Right cardiac atrium (tissue), 5 donors: ENCODE measurements around the gene CHRNE. TPM values are rescaled to one million over a fixed set of nuclear protein-coding genes. Genes with fewer than 3 reads are reported as not detected.
A peak's percentile ranks its signal among the peaks of the same experiment; 100 is the strongest.

Experiments
- ATAC-seq, 2 donors: fragments of 200-7000 bp; cut with Tn5 transposase; one replicate each; pipeline versions ENCODE4 v1.8.0 to v1.9.1; 2020; ENCODE audit warnings: moderate library complexity in 2 of 2, mild to moderate bottlenecking in 1 of 2
- DNase-seq, 3 donors: peaks; one replicate each; pipeline ENCODE4 v3.0.0-alpha.2; 2020
- H3K27ac ChIP-seq: one replicate; pipeline ENCODE4 v1.5.1; 2013; ENCODE audit warnings: mild to moderate bottlenecking, low read length, control low read depth, moderate library complexity
- H3K27me3 ChIP-seq: one replicate; pipeline ENCODE4 v1.6.1; 2013; ENCODE audit not compliant: control insufficient read depth, insufficient read depth
- H3K4me1 ChIP-seq: one replicate; pipeline ENCODE4 v1.6.1; 2013; ENCODE audit warnings: low read length; ENCODE audit not compliant: control insufficient read depth, insufficient read depth
- H3K4me3 ChIP-seq: one replicate; pipeline ENCODE4 v1.5.1; 2013; ENCODE audit warnings: low read length, control low read depth
- H3K9me3 ChIP-seq: one replicate; pipeline ENCODE4 v1.6.1; 2013; ENCODE audit warnings: low read length; ENCODE audit not compliant: control insufficient read depth
- WGBS: extraction: QIAGEN DNeasy Blood & Tissue Kit; methylation state at CpG from one replicate; pipeline ENCODE4 v1.1.7; 2013; 5-methylcytosine and 5-hydroxymethylcytosine counted together
- intact Hi-C, 4 donors: fragments of 100-400 bp; cut with DNase I; formaldehyde crosslinking; loops; one replicate each; pipeline versions ENCODE4 v1.11.0 to v1.14.0; 2022 to 2023
- polyA plus RNA-seq: library from polyadenylated mRNA; stranded (reverse); fragments of 200-250 nt; gene quantifications from one replicate; pipeline ENCODE4 v1.2.3, GENCODE V29; 2013
- total RNA-seq, 4 donors: library from RNA; stranded (reverse); fragmentation: NEBNext Ultra II Directional; extraction: Animal tissue kit (Norgen Biotek cat#: 25700); gene quantifications; one replicate each; pipeline ENCODE4 v1.2.1, GENCODE V29; 2021
- donor health status: healthy with polysubstance abuse.
- donor health status: DM: no; HTN: yes; CAD: no.
- donor health status: DM: no; HTN: no; CAD: no.
- donor health status: DM: no; HTN: yes; CAD: no; lungs with severe emphysema.
- donor health status: DM: yes; HTN: yes; CAD: no.

The CHRNE gene
- total and polyA plus RNA-seq, 5 donors = 57.6 to 106 (median 66.7) TPM

DNA sequence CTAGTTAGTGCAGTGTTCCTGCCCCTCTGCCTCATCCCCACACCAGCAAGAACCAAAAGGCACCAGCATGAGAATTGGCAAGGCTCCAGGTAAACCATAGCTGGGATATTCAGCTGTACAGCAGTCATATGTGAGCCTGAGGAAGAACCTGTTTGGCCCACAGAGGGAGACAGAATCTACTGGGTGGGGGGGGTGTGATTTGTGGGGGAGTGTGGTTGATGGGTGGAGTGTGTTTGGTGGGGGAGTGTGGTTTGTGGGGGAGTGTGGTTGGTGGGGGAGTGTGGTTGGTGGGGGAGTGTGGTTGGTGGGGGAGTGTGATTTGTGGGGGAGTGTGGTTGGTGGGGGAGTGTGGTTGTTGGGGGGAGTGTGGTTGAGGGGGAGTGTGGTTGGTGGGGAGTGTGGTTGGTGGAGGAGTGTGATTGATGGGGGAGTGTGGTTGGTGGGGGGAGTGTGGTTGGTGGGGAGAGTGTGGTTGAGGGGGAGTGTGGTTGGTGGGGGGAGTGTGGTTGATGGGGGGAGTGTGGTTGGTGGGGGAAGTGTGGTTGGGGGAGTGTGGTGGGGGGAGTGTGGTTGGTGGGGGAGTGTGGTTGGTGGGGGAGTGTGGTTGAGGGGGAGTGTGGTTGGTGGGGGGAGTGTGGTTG, 50.2 kb downstream of the CHRNE start:
- Histone ChIP-seq H3K4me3 (no peak overlapping the region), H3K4me1 (peaks cover 10% of the 10 kb centered on the region), H3K27me3 (no peaks in the 10 kb centered on the region), H3K27ac (no peak overlapping the region), H3K9me3 (no peaks in the 10 kb centered on the region)
- intact Hi-C loops = no loop called here
- ATAC-seq = no peak
- no peak for DNase-seq

DNA sequence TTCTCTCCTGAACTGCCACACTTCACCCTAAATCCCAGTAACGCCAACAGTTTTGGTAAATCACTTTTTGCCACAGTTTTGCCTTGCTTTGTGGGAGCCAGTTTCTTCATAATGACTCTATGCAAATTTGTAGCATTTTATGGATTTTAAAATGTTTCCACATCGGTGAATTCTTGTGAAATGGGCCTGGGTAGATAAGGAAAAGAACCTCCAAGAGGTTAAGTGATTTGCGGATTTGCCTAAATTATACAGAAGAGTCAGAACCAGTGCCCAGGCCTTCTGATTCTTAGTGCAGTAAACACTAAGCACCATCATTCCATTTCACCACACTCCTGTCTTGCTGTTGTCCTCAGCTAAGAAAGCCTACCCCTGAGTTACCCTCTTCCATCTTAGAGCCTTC, 51.8 kb downstream of the CHRNE start:
- intact Hi-C loops = no loop called here
- no peak for DNase-seq
- Histone ChIP-seq H3K27me3 (no peaks in the 10 kb centered on the region), H3K27ac (no peak overlapping the region), H3K4me3 (no peak overlapping the region), H3K9me3 (no peaks in the 10 kb centered on the region), H3K4me1 (peaks cover 2% of the 10 kb centered on the region)
- 87% methylated on average over 3 of the region's 3 CpGs for WGBS
- ATAC-seq = no peak

DNA sequence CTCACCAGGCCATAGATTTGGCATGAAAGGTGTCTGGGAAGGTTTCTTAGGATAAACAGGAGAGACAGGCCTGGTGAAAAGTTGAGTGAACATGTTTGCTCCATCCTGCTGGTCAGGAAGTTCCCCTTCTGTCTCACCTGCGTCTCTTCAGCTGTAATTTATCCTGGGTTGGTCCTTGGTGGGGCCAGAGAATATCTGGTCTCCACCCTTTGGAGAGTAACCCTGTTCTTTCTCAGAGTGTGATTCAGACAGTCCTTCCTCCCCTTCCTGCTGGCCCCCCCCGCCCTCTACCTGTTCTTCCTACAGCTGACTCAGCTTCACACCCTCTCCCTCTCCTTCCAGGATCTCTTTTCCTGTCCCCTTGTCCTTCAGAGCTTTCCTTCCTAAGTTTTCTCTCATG, 52.7 kb downstream of the CHRNE start:
- H3K9me3 ChIP-seq = no peaks in the 10 kb centered on the region
- no peak for ATAC-seq
- no peak overlapping the region for H3K27ac ChIP-seq
- intact Hi-C loops = no loop called here
- peaks cover 2% of the 10 kb centered on the region for H3K4me1 ChIP-seq
- no peak for DNase-seq
- no peaks in the 10 kb centered on the region for H3K27me3 ChIP-seq
- no peak overlapping the region for H3K4me3 ChIP-seq
- WGBS = 82% methylated on average over 2 of the region's 2 CpGs

DNA sequence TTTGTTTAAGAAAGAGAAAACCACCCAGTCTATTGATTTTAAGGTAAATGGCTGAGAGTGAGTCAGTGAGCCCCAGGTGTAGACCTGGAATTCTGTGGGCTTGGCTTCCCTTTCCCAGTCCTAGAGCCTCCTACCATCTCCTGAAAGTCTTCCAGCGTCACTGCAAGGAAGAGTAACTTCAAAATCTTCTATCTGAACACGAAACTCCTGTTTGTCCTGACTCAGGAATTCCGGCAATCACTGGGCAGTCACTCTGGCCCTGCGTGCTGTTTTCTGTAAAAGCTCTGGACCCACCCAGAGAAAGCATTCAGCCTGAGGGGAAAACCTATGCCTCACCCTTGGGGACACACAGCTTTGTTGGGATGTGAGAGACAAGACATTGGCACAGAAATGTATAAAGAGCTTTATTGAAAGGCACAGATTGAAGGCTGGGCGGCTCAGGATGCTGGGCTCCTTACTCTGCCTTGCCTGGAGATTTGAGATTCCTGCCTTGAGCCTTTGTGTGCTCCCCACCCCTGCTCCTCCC, 53.8 kb downstream of the CHRNE start:
- no peak overlapping the region for H3K4me3 ChIP-seq
- DNase-seq (no peak), ATAC-seq (peak in 1 of 2 donors; percentile 75)
- intact Hi-C loops = no loop called here
- H3K27ac ChIP-seq = peak overlapping the region; percentile 3
- H3K9me3 ChIP-seq = no peaks in the 10 kb centered on the region
- no peaks in the 10 kb centered on the region for H3K27me3 ChIP-seq
- peaks cover 2% of the 10 kb centered on the region for H3K4me1 ChIP-seq
- 75% methylated on average over 5 of the region's 5 CpGs for WGBS

Other genes starting within 250 kb of the CHRNE start
- 10 to 100 TPM; 29.7 to 40.9 (median 36.7) TPM for gene PELP1, start 199.0 kb downstream of the CHRNE start, total RNA-seq
- gene PELP1, start 199.0 kb downstream of the CHRNE start, polyA plus RNA-seq = 21.1 TPM
- 10 to 100 TPM; 21.6 to 35.1 (median 25.5) TPM for gene ARRB2, start 192.5 kb downstream of the CHRNE start, total RNA-seq
- gene ARRB2, start 192.5 kb downstream of the CHRNE start, polyA plus RNA-seq = 17.0 TPM
- 10 to 100 TPM; 17.8 to 21.6 (median 21.0) TPM for gene MED11, start 171.7 kb downstream of the CHRNE start, total RNA-seq
- 47.6 TPM for gene MED11, start 171.7 kb downstream of the CHRNE start, polyA plus RNA-seq
- gene ZMYND15, start 163.3 kb downstream of the CHRNE start, total RNA-seq = under 1 TPM; 0.20 to 0.53 (median 0.33) TPM
- gene ZMYND15, start 163.3 kb downstream of the CHRNE start, polyA plus RNA-seq = 0.23 TPM
- gene CXCL16, start 163.2 kb downstream of the CHRNE start, total RNA-seq = 1 to 10 TPM; 5.0 to 6.3 (median 5.5) TPM
- gene CXCL16, start 163.2 kb downstream of the CHRNE start, polyA plus RNA-seq = 2.5 TPM
- not detected for gene TM4SF5, start 131.2 kb downstream of the CHRNE start, total RNA-seq
- not detected for gene TM4SF5, start 131.2 kb downstream of the CHRNE start, polyA plus RNA-seq
- 1 to 10 TPM in 3 of 4 donors, under 1 TPM in 1; 0.45 to 1.6 (median 1.4) TPM for gene VMO1, start 116.7 kb downstream of the CHRNE start, total RNA-seq
- 0.70 TPM for gene VMO1, start 116.7 kb downstream of the CHRNE start, polyA plus RNA-seq
- not detected for gene GLTPD2, start 114.1 kb downstream of the CHRNE start, total RNA-seq
- not detected for gene GLTPD2, start 114.1 kb downstream of the CHRNE start, polyA plus RNA-seq
- 100 to 1,000 TPM; 149 to 163 (median 151) TPM for gene PSMB6, start 106.9 kb downstream of the CHRNE start, total RNA-seq
- gene PSMB6, start 106.9 kb downstream of the CHRNE start, polyA plus RNA-seq = 234 TPM
- gene PLD2, start 95.9 kb downstream of the CHRNE start, total RNA-seq = 10 to 100 TPM; 12.0 to 15.3 (median 13.4) TPM
- 10.0 TPM for gene PLD2, start 95.9 kb downstream of the CHRNE start, polyA plus RNA-seq
- gene MINK1, start 69.8 kb downstream of the CHRNE start, total RNA-seq = 10 to 100 TPM; 44.5 to 54.7 (median 49.3) TPM
- 31.1 TPM for gene MINK1, start 69.8 kb downstream of the CHRNE start, polyA plus RNA-seq
- 1 to 10 TPM; 2.7 to 3.3 (median 2.8) TPM for gene C17orf107, start 3.6 kb downstream of the CHRNE start, total RNA-seq
- gene C17orf107, start 3.6 kb downstream of the CHRNE start, polyA plus RNA-seq = 3.6 TPM
- under 1 TPM in 1 of 4 donors, not detected in 3; 0.23 TPM for gene GP1BA, start 29.2 kb upstream of the CHRNE start, total RNA-seq
- gene GP1BA, start 29.2 kb upstream of the CHRNE start, polyA plus RNA-seq = 0.16 TPM
- gene SLC25A11, start 36.9 kb upstream of the CHRNE start, total RNA-seq = 100 to 1,000 TPM; 162 to 230 (median 202) TPM
- gene SLC25A11, start 36.9 kb upstream of the CHRNE start, polyA plus RNA-seq = 200 TPM
- gene RNF167, start 37.2 kb upstream of the CHRNE start, total RNA-seq = 100 to 1,000 TPM in 1 of 4 donors, 10 to 100 TPM in 3; 76.6 to 108 (median 87.5) TPM
- 124 TPM for gene RNF167, start 37.2 kb upstream of the CHRNE start, polyA plus RNA-seq
- 100 to 1,000 TPM; 148 to 229 (median 201) TPM for gene PFN1, start 45.4 kb upstream of the CHRNE start, total RNA-seq
- gene PFN1, start 45.4 kb upstream of the CHRNE start, polyA plus RNA-seq = 180 TPM
- 100 to 1,000 TPM; 198 to 695 (median 246) TPM for gene ENO3, start 48.0 kb upstream of the CHRNE start, total RNA-seq
- 455 TPM for gene ENO3, start 48.0 kb upstream of the CHRNE start, polyA plus RNA-seq
- gene SPAG7, start 64.7 kb upstream of the CHRNE start, total RNA-seq = 100 to 1,000 TPM; 106 to 133 (median 117) TPM
- 164 TPM for gene SPAG7, start 64.7 kb upstream of the CHRNE start, polyA plus RNA-seq
- gene CAMTA2, start 84.6 kb upstream of the CHRNE start, total RNA-seq = 10 to 100 TPM; 35.3 to 44.4 (median 40.3) TPM
- gene CAMTA2, start 84.6 kb upstream of the CHRNE start, polyA plus RNA-seq = 43.5 TPM
- 1 to 10 TPM; 2.2 to 3.8 (median 3.2) TPM for gene INCA1, start 94.4 kb upstream of the CHRNE start, total RNA-seq
- gene INCA1, start 94.4 kb upstream of the CHRNE start, polyA plus RNA-seq = 5.0 TPM
- gene KIF1C, start 94.9 kb upstream of the CHRNE start, total RNA-seq = 100 to 1,000 TPM; 519 to 727 (median 570) TPM
- 406 TPM for gene KIF1C, start 94.9 kb upstream of the CHRNE start, polyA plus RNA-seq
- not detected for gene SLC52A1, start 132.3 kb upstream of the CHRNE start, total RNA-seq
- not detected for gene SLC52A1, start 132.3 kb upstream of the CHRNE start, polyA plus RNA-seq
- gene ZFP3, start 175.4 kb upstream of the CHRNE start, total RNA-seq = 10 to 100 TPM; 11.7 to 14.2 (median 12.0) TPM
- gene ZFP3, start 175.4 kb upstream of the CHRNE start, polyA plus RNA-seq = 5.4 TPM
- gene ZNF232, start 208.8 kb upstream of the CHRNE start, total RNA-seq = 1 to 10 TPM; 4.0 to 7.4 (median 5.6) TPM
- 3.1 TPM for gene ZNF232, start 208.8 kb upstream of the CHRNE start, polyA plus RNA-seq
- gene USP6, start 212.9 kb upstream of the CHRNE start, total RNA-seq = under 1 TPM in 3 of 4 donors, not detected in 1; 0.06 to 0.20 (median 0.09) TPM
- gene USP6, start 212.9 kb upstream of the CHRNE start, polyA plus RNA-seq = under 0.01 TPM